H1 (cell line): ENCODE data around the gene FKBP5. TPM values are rescaled to one million over a fixed set of nuclear protein-coding genes. Genes with fewer than 3 reads are reported as not detected.

ENCODE experiments used
- CTCF ChIA-PET: fragments of 300-600 bp; sonication (Branson Sonifier 250); formaldehyde crosslinking; loops from one replicate; lab custom pipeline; 2021; ENCODE audit not compliant: partially characterized antibody; lab: Charles Lee
- POLR2A ChIA-PET: fragments of 300-600 bp; sonication (Branson Sonifier 250); formaldehyde crosslinking; loops from one replicate; lab custom pipeline; 2021; ENCODE audit warnings: inconsistent platforms; ENCODE audit not compliant: partially characterized antibody; lab: Charles Lee
- DNase-seq, 2 experiments: peaks; one replicate each; pipeline versions ENCODE4 v3.0.0 to v3.0.0-alpha.2; 2010 to 2022; ENCODE audit warnings: low spot score in 2 of 2, low read depth in 1 of 2, mixed read lengths in 1 of 2
- FAIRE-seq: peaks from 2 replicates; lab custom pipeline; 2011; peaks lifted over from hg19 to GRCh38; lab: Jason Lieb, UNC
- H2AFZ ChIP-seq: 2 replicates; pipeline ENCODE4 v1.8.1; 2012; ENCODE audit warnings: low read length, inconsistent platforms
- H2AK5ac ChIP-seq: 2 replicates; pipeline ENCODE4 v1.6.1; 2013; ENCODE audit warnings: low read depth, low read length
- H2BK120ac ChIP-seq: replicated peaks from 2 replicates; pipeline ENCODE3; 2013; ENCODE audit warnings: low read depth, low read length, inconsistent platforms
- H2BK12ac ChIP-seq: 2 replicates; pipeline ENCODE4 v1.6.1; 2013; ENCODE audit warnings: low read depth, low read length
- H2BK15ac ChIP-seq: 2 replicates; pipeline ENCODE4 v1.6.1; 2013; ENCODE audit warnings: low read length
- H2BK20ac ChIP-seq: 2 replicates; pipeline ENCODE4 v1.6.1; 2013; ENCODE audit warnings: low read length
- H2BK5ac ChIP-seq: 2 replicates; pipeline ENCODE4 v1.6.1; 2013; ENCODE audit warnings: low read depth, low read length
- H3K14ac ChIP-seq: 2 replicates; pipeline ENCODE4 v1.6.1; 2013; ENCODE audit warnings: inconsistent platforms; ENCODE audit not compliant: insufficient read length
- H3K18ac ChIP-seq: 2 replicates; pipeline ENCODE4 v1.6.1; 2013; ENCODE audit warnings: low read length; ENCODE audit errors: extremely low read depth
- H3K23ac ChIP-seq: 2 replicates; pipeline ENCODE4 v1.6.1; 2013; ENCODE audit warnings: inconsistent platforms; ENCODE audit not compliant: insufficient read length
- H3K23me2 ChIP-seq: 2 replicates; pipeline ENCODE4 v1.6.1; 2013; ENCODE audit warnings: low read depth, low read length
- H3K27ac ChIP-seq: 2 replicates; pipeline ENCODE4 v1.6.1; 2011; ENCODE audit warnings: low read depth, low read length, inconsistent platforms
- H3K27me3 ChIP-seq, 4 experiments: replicated peaks in 1 of 4; 1 replicate in 1 of 4; 2 replicates in 3 of 4; pipeline versions ENCODE4 v1.6.1 to v1.8.1; 2011 to 2013; ENCODE audit warnings: low read length in 3 of 4, mild to moderate bottlenecking in 3 of 4, inconsistent platforms in 2 of 4, mixed read lengths in 2 of 4, moderate library complexity in 1 of 4; ENCODE audit not compliant: control insufficient read depth in 3 of 4, insufficient read depth in 3 of 4; ENCODE audit errors: extremely low read depth in 1 of 4
- H3K36me3 ChIP-seq, 4 experiments: 2 replicates each; pipeline versions ENCODE4 v1.6.1 to v1.8.1; 2011 to 2013; ENCODE audit warnings: mild to moderate bottlenecking in 4 of 4, low read length in 3 of 4, moderate library complexity in 2 of 4, control low read depth in 1 of 4, inconsistent platforms in 1 of 4; ENCODE audit not compliant: insufficient read depth in 4 of 4, control insufficient read depth in 2 of 4
- H3K4ac ChIP-seq: replicated peaks from 2 replicates; pipeline ENCODE3; 2013; ENCODE audit warnings: low read length, low read depth, mixed read lengths, inconsistent platforms; ENCODE audit not compliant: insufficient read length
- H3K4me1 ChIP-seq, 4 experiments: replicated peaks in 1 of 4; 1 replicate in 1 of 4; 2 replicates in 3 of 4; pipeline versions ENCODE4 v1.6.1 to v1.8.1; 2011 to 2013; ENCODE audit warnings: low read length in 3 of 4, inconsistent platforms in 2 of 4, mixed read lengths in 1 of 4; ENCODE audit not compliant: insufficient read depth in 4 of 4, control insufficient read depth in 3 of 4
- H3K4me2 ChIP-seq, 2 experiments: 2 replicates each; pipeline versions ENCODE4 v1.6.1 to v1.8.1; 2011 to 2013; ENCODE audit warnings: low read depth in 2 of 2, low read length in 2 of 2, control low read depth in 1 of 2, inconsistent platforms in 1 of 2, mild to moderate bottlenecking in 1 of 2; ENCODE audit not compliant: insufficient read depth in 1 of 2
- H3K4me3 ChIP-seq, 4 experiments: fragments of 200-600, 300-600 bp in 1 of 4; sonication (generic), shearing (Covaris generic), sonication (Bioruptor Twin) in 1 of 4; 2 replicates each; pipeline versions ENCODE4 v1.5.1 to v1.8.1; 2011 to 2016; ENCODE audit warnings: low read length in 4 of 4, low read depth in 3 of 4, control low read depth in 2 of 4, inconsistent platforms in 2 of 4, mild to moderate bottlenecking in 2 of 4, mixed read lengths in 1 of 4, moderate library complexity in 1 of 4; ENCODE audit not compliant: insufficient read depth in 2 of 4; ENCODE audit errors: extremely low read depth in 1 of 4
- H3K56ac ChIP-seq: replicated peaks from 2 replicates; pipeline ENCODE3; 2013; ENCODE audit warnings: low read depth, mild to moderate bottlenecking, mixed read lengths, low read length, inconsistent platforms; ENCODE audit not compliant: insufficient read length
- H3K79me1 ChIP-seq: 2 replicates; pipeline ENCODE4 v1.6.1; 2013; ENCODE audit warnings: low read depth, low read length, control low read depth
- H3K79me2 ChIP-seq, 2 experiments: 2 replicates each; pipeline versions ENCODE4 v1.6.1 to v1.8.1; 2012 to 2013; ENCODE audit warnings: low read length in 2 of 2, mild to moderate bottlenecking in 2 of 2, inconsistent platforms in 1 of 2; ENCODE audit not compliant: insufficient read depth in 2 of 2, control insufficient read depth in 1 of 2
- H3K9ac ChIP-seq, 4 experiments: replicated peaks in 1 of 4; 1 replicate in 1 of 4; 2 replicates in 3 of 4; pipeline versions ENCODE4 v1.6.1 to v1.8.1; 2011 to 2013; ENCODE audit warnings: low read depth in 3 of 4, low read length in 3 of 4, control low read depth in 2 of 4, mild to moderate bottlenecking in 2 of 4, moderate library complexity in 2 of 4, inconsistent platforms in 1 of 4; ENCODE audit errors: extremely low read depth in 1 of 4
- H3K9me3 ChIP-seq, 2 experiments: 2 replicates each; pipeline versions ENCODE4 v1.6.1 to v1.8.1; 2012 to 2013; ENCODE audit warnings: mild to moderate bottlenecking in 2 of 2, moderate library complexity in 2 of 2, control low read depth in 1 of 2, inconsistent platforms in 1 of 2, low read depth in 1 of 2, low read length in 1 of 2, mixed read lengths in 1 of 2; ENCODE audit not compliant: insufficient read depth in 2 of 2
- H4K20me1 ChIP-seq, 2 experiments: replicated peaks in 1 of 2; 2 replicates each; pipeline versions ENCODE3 to v1.8.1; 2011 to 2013; ENCODE audit warnings: inconsistent platforms in 2 of 2, low read length in 2 of 2, mild to moderate bottlenecking in 1 of 2; ENCODE audit not compliant: insufficient read depth in 2 of 2, control insufficient read depth in 1 of 2
- H4K5ac ChIP-seq: 2 replicates; pipeline ENCODE4 v1.6.1; 2013; ENCODE audit warnings: low read length, low read depth, mixed read lengths, inconsistent platforms; ENCODE audit not compliant: insufficient read length
- H4K8ac ChIP-seq: 2 replicates; pipeline ENCODE4 v1.8.0; 2013; ENCODE audit warnings: mild to moderate bottlenecking, moderate library complexity, low read length, inconsistent platforms; ENCODE audit not compliant: insufficient read depth; ENCODE audit errors: extremely low read depth
- H4K91ac ChIP-seq: replicated peaks from 2 replicates; pipeline ENCODE3; 2013; ENCODE audit warnings: low read length, mixed read lengths, inconsistent platforms; ENCODE audit not compliant: insufficient read length
- ASH2L ChIP-seq: fragments of 200-600, 300-600 bp; sonication (generic); IDR thresholded peaks from one replicate; pipeline ENCODE4 v1.7.1; 2017; ENCODE audit warnings: low read length
- CREB1 ChIP-seq: IDR thresholded peaks from 2 replicates; pipeline ENCODE4 v1.6.1; 2012; ENCODE audit warnings: inconsistent platforms
- HDAC2 ChIP-seq, 2 experiments: fragments of 300-600 bp in 1 of 2; sonication (generic) in 1 of 2; IDR thresholded peaks; 2 replicates each; pipeline ENCODE4 v1.6.1; 2011 to 2012; ENCODE audit warnings: low read depth in 2 of 2, low read length in 2 of 2, mild to moderate bottlenecking in 2 of 2, moderate library complexity in 2 of 2, borderline replicate concordance in 1 of 2, inconsistent platforms in 1 of 2
- KDM1A ChIP-seq: fragments of 200-600, 300-600 bp; sonication (generic); IDR thresholded peaks from 2 replicates; pipeline ENCODE4 v1.7.1; 2016; ENCODE audit warnings: mild to moderate bottlenecking, low read length, borderline replicate concordance
- MAFK ChIP-seq: IDR thresholded peaks from 2 replicates; pipeline ENCODE4 v1.6.1; 2012; ENCODE audit warnings: low read depth, mild to moderate bottlenecking, improper control_type of control experiment, low read length
- WGBS, 2 experiments: shearing (Covaris generic) in 1 of 2; methylation state at CpG; one replicate each; pipeline versions ENCODE4 v1.1.6 to v1.1.7; 2013 to 2015; ENCODE audit warnings: low lambda C conversion rate in 2 of 2, mixed read lengths in 2 of 2, inconsistent platforms in 1 of 2, low coverage in 1 of 2, missing lambda C conversion rate in 1 of 2; ENCODE audit not compliant: insufficient replicate concordance in 2 of 2, insufficient coverage in 1 of 2, insufficient read length in 1 of 2; ENCODE audit errors: extremely low coverage in 1 of 2, missing lambda C conversion rate in 1 of 2; 5-methylcytosine and 5-hydroxymethylcytosine counted together
- polyA plus RNA-seq, 7 experiments: library from polyadenylated mRNA; depleted of rRNA in 3 of 7; stranded (reverse) in 5 of 7; unstranded in 2 of 7; fragments of >200 nt in 5 of 7; fragments of 200-250 nt in 2 of 7; gene quantifications; 1 replicate in 5 of 7; 2 replicates in 1 of 7; 4 replicates in 1 of 7; pipeline versions ENCODE4 v1.2.1 to v1.2.3, GENCODE V29; 2011 to 2013; ENCODE audit warnings: missing spikeins in 2 of 7, mixed read lengths in 2 of 7
- total RNA-seq: library from RNA; stranded (reverse); fragmentation: NEBNext Ultra II Directional; extraction: Animal tissue kit (Norgen Biotek cat#: 25700); gene quantifications from 2 replicates; pipeline ENCODE4 v1.2.1, GENCODE V29; 2021

Gene FKBP5
- total and polyA plus RNA-seq, 2 of the 8 experiments (the other 6 are each of a cell fraction or from before 2014, with no cell fraction given), result 14.3 to 40.4 TPM

DNA sequence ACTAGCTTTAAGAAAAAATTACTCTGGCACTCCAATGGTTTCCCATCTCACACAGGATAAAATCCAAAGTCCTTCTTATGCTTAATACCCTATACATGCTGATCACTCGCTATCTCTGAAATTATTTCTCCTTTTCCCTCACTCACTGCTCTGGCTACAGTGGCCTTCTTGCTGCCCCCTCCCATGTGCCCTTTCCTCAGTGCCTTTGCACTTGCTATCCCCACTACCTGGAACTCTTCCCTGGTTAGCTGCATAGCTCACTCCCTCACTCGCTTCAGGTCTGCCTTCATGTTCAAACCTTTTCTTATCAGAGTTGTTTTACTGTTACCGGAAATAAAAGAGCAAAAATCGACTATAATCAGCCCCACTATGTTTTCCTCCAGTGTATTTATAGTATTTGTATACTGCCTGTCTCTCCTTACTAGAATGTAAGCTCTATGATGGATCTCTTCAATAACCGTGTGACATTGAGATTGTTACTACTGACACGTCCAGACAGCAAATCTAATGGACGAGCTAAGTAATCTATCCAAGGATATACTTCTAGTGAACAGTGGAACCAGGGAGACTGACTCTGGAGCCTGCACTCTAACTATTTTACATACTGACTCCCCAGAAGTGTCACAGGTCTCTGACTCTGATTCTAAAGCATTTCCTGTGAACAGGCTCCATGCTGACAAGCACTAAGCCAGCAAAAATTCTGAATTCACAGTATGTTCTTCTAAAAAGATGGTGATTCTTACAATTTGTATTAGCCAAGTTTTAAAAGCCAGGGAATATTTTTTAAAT is 25.1 kb downstream of the FKBP5 start:
- Histone ChIP-seq H2AFZ (no peak overlapping the region), H3K27ac (no peak overlapping the region), H2BK15ac (peak overlapping the region; percentile 73; the same call in 1 of the 2 replicates), H2AK5ac (no peak overlapping the region), H3K9ac (no peak overlapping the region), H3K56ac (no peak overlapping the region), H4K20me1 (no peaks in the 10 kb centered on the region)
- POLR2A ChIA-PET, result interaction anchor here (0.9 to 1.5 kb wide), 3 partner anchors 11 to 64 kb away, joined by 3 to 4 read pairs (median 3); no protein-coding TSS in a partner anchor
- peak in 1 of 2 experiments; percentile 56; a peak in 1 of 4 replicates for TF ChIP-seq HDAC2 (IDR thresholded peaks at IDR 0.05; ENCODE audit: borderline replicate concordance in 1 of 2, low read depth in 2 of 2, low read length in 2 of 2)
- no peak for TF ChIP-seq ASH2L
- TF ChIP-seq KDM1A, result peak; percentile 91; the same call in 1 of the 2 replicates
- TF ChIP-seq MAFK, result no peak
- no peak for TF ChIP-seq CREB1
- TF ChIP-seq, all 59 proteins: peak for 2
- Histone ChIP-seq H3K4me2 (no peak overlapping the region; a peak in 1 of 4 replicates), H2BK5ac (no peak overlapping the region), H3K23ac (no peak overlapping the region), H3K79me1 (no peaks in the 10 kb centered on the region), H2BK20ac (no peak overlapping the region), H3K27me3 (no peaks in the 10 kb centered on the region), H3K4me3 (no peak overlapping the region), H4K5ac (no peak overlapping the region), H4K91ac (no peak overlapping the region), H3K79me2 (peaks cover 4 to 47% of the 10 kb centered on the region in 2 experiments; a peak in 2 of 4 replicates), H2BK12ac (no peak overlapping the region), H3K18ac (no peak overlapping the region), H3K36me3 (no peaks in the 10 kb centered on the region), H3K23me2 (no peaks in the 10 kb centered on the region), H3K9me3 (no peaks in the 10 kb centered on the region), H2BK120ac (no peak overlapping the region), H3K4me1 (peaks cover 2 to 8% (median 4%) of the 10 kb centered on the region in 4 experiments; a peak in 4 of 7 replicates), H3K14ac (no peak overlapping the region), H3K4ac (no peak overlapping the region), H4K8ac (no peak overlapping the region)
- 79% methylated on average over 7 of the region's 7 CpGs; no CpG with 5 or more reads in 1 of the 2 experiments for WGBS, 2 experiments
- DNase-seq (no peak), FAIRE-seq (no peak)
- CTCF ChIA-PET, result interaction anchor here (1.0 to 2.5 kb wide), 9 partner anchors 17 to 93 kb away, joined by 3 to 13 read pairs (median 4); partner anchors contain the start of gene ARMC12
